Gastroesophageal sphincter (tissue), 4 donors: ENCODE results near the gene PAGR1. TPM values are rescaled to one million over a fixed set of nuclear protein-coding genes. Genes with fewer than 3 reads are reported as not detected.
"Not testable (repeated sequence)": the region's sequence is repeated elsewhere in the genome, so short reads cannot be mapped to it uniquely, and the experiment has no call there.

ENCODE experiments used
- ATAC-seq: fragments of 150-250 bp; one replicate; pipeline ENCODE4 v1.9.1; 2016; ENCODE audit warnings: mild to moderate bottlenecking, moderate library complexity
- H3K27ac ChIP-seq, 4 donors: fragments of 200-600 bp; sonication (generic) in 3 of 4; 1 replicate in 3 of 4; 2 replicates in 1 of 4; pipeline ENCODE4 v1.5.1; 2016 to 2019
- H3K27me3 ChIP-seq: fragments of 200-600 bp; sonication (generic); one replicate; pipeline ENCODE4 v1.5.1; 2019
- H3K36me3 ChIP-seq, 2 donors: fragments of 200-600 bp; sonication (generic); one replicate each; pipeline ENCODE4 v1.5.1; 2019; ENCODE audit warnings: control low read depth in 1 of 2
- H3K4me1 ChIP-seq, 3 donors: fragments of 200-600 bp; sonication (generic); 1 replicate in 2 of 3; 2 replicates in 1 of 3; pipeline ENCODE4 v1.5.1; 2016 to 2019; ENCODE audit warnings: control low read depth in 2 of 3
- H3K4me3 ChIP-seq, 2 donors: fragments of 200-600 bp; sonication (generic); one replicate each; pipeline ENCODE4 v1.5.1; 2019; ENCODE audit warnings: mild to moderate bottlenecking in 1 of 2, moderate library complexity in 1 of 2
- H3K9me3 ChIP-seq, 3 donors: fragments of 200-600 bp; sonication (generic); one replicate each; pipeline ENCODE4 v1.5.1; 2017 to 2019; ENCODE audit warnings: control low read depth in 2 of 3
- EP300 ChIP-seq: sonication (generic); formaldehyde crosslinking; IDR thresholded peaks from one replicate; pipeline ENCODE4 v1.6.1; 2017; ENCODE audit warnings: antibody characterized with exemption, mild to moderate bottlenecking
- POLR2A ChIP-seq, 2 donors: fragments of 450-650 bp; IDR thresholded peaks; one replicate each; pipeline ENCODE4 v1.6.1; 2017; ENCODE audit warnings: antibody characterized with exemption in 2 of 2, mild to moderate bottlenecking in 2 of 2, moderate library complexity in 1 of 2
- POLR2AphosphoS5 ChIP-seq: sonication (generic); formaldehyde crosslinking; IDR thresholded peaks from one replicate; pipeline ENCODE4 v1.6.1; 2017; ENCODE audit warnings: antibody characterized with exemption
- WGBS, 2 donors: methylation state at CpG; one replicate each; pipeline ENCODE4 v1.1.5; 2018; ENCODE audit warnings: low coverage in 1 of 2; 5-methylcytosine and 5-hydroxymethylcytosine counted together
- total RNA-seq, 4 donors: library from RNA; depleted of rRNA; stranded (reverse); fragments of >200 nt; gene quantifications; one replicate each; pipeline ENCODE4 v1.1.0, GENCODE V29; 2016
- TF ChIP-seq, protein P1 (sequence below), 4 experiments: fragments of 200-600 bp in 2 of 4; fragments of 450-650 bp in 2 of 4; sonication (generic) in 1 of 4; IDR thresholded peaks; one replicate each; pipeline ENCODE4 v1.5.1; 2017 to 2019; ENCODE audit warnings: antibody characterized with exemption in 4 of 4, mild to moderate bottlenecking in 2 of 4, moderate library complexity in 2 of 4

The PAGR1 gene
- total RNA-seq, 4 donors from 2014 or later, result 19.3 to 29.6 (median 20.2) TPM

DNA sequence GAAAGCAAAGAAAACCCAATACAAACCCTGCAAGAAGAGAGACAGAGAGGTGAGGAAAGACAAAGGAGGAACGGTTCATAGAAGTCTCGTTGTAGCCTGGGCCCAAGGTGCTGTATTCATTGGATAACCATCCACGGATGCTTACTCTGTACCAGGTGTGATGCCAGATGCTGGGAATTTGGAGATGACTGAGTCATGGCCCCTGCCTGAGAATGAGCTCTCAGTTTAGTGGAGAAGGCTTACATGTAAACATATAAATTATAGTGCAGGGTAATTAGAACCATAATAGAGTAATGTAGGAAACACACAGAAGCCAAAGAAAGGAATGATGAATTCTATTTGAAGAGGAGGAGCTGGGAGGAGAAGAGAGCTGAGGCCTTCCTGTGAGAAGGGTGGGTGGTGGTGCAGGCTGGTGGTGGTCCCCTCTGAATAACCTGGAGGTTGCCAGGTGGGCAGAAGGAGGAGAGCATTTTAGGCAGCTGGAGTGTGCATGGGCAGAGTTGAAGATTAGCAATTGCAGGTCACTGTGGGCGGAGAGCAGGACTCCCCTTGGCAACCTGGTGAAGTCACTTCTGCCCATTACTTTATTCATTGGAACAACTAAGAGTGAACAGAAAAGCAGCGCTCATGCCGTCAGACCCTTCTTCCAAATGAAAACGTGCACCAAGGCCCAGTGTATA lies 45.6 kb upstream of the PAGR1 start:
- 66 to 70% methylated on average over 6 of the region's 7 CpGs for WGBS, 2 donors
- no peak for ATAC-seq

GRCh38 chr16:29772330-29772729 lies 43.6 kb upstream of the PAGR1 start:
- WGBS, 2 donors, result 40 to 88% methylated on average over 1 to 6 of the region's 7 CpGs
- H3K36me3 ChIP-seq, ATAC-seq, H3K4me3 ChIP-seq, H3K27ac ChIP-seq, H3K27me3 ChIP-seq, H3K4me1 ChIP-seq, H3K9me3 ChIP-seq: not testable (repeated sequence)

More for the DNA sequence above, 45.6 kb upstream of the PAGR1 start:
- Histone ChIP-seq H3K4me3 (no peak overlapping the region), H3K9me3 (no peaks in the 10 kb centered on the region), H3K27ac (no peak overlapping the region), H3K27me3 (no peaks in the 10 kb centered on the region), H3K36me3 (no peaks in the 10 kb centered on the region), H3K4me1 (no peaks in the 10 kb centered on the region)
- TF ChIP-seq EP300 (no peak), POLR2AphosphoS5 (no peak), POLR2A (IDR thresholded peaks at IDR 0.05) (no peak)
- TF ChIP-seq, protein P1, sequence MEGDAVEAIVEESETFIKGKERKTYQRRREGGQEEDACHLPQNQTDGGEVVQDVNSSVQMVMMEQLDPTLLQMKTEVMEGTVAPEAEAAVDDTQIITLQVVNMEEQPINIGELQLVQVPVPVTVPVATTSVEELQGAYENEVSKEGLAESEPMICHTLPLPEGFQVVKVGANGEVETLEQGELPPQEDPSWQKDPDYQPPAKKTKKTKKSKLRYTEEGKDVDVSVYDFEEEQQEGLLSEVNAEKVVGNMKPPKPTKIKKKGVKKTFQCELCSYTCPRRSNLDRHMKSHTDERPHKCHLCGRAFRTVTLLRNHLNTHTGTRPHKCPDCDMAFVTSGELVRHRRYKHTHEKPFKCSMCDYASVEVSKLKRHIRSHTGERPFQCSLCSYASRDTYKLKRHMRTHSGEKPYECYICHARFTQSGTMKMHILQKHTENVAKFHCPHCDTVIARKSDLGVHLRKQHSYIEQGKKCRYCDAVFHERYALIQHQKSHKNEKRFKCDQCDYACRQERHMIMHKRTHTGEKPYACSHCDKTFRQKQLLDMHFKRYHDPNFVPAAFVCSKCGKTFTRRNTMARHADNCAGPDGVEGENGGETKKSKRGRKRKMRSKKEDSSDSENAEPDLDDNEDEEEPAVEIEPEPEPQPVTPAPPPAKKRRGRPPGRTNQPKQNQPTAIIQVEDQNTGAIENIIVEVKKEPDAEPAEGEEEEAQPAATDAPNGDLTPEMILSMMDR (IDR thresholded peaks at IDR 0.05), result no peak

DNA sequence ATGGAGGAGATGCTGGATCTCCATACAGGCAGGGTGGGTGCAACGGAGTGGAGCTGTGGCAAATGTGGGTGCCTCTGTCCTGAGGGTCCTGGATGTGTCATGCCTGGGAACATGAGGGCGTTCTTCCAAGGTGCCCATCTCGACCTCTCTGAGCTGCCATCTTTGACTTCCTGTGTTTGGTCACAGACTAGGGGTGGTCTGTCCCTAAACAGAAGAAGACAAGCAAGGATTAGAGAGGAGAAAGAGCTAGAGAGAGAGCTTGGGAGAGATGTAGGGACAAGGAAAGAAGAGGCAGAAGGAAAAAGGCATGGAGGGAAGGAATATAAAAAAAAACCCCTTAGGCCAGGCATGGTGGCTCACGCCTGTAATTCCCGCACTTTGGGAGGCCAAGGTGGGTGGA lies 41.2 kb upstream of the PAGR1 start:
- no peaks in the 10 kb centered on the region for H3K36me3 ChIP-seq
- H3K4me1 ChIP-seq, result no peaks in the 10 kb centered on the region
- no peak overlapping the region for H3K27ac ChIP-seq
- no peak for ATAC-seq
- WGBS, 2 donors, result 80% methylated on average over 5 of the region's 5 CpGs; no CpG with 5 or more reads in 1 of the 2 donors
- no peaks in the 10 kb centered on the region for H3K9me3 ChIP-seq
- H3K27me3 ChIP-seq, result peaks cover 16% of the 10 kb centered on the region
- no peak overlapping the region for H3K4me3 ChIP-seq
- no peak for TF ChIP-seq EP300
- no peak for TF ChIP-seq POLR2AphosphoS5

DNA sequence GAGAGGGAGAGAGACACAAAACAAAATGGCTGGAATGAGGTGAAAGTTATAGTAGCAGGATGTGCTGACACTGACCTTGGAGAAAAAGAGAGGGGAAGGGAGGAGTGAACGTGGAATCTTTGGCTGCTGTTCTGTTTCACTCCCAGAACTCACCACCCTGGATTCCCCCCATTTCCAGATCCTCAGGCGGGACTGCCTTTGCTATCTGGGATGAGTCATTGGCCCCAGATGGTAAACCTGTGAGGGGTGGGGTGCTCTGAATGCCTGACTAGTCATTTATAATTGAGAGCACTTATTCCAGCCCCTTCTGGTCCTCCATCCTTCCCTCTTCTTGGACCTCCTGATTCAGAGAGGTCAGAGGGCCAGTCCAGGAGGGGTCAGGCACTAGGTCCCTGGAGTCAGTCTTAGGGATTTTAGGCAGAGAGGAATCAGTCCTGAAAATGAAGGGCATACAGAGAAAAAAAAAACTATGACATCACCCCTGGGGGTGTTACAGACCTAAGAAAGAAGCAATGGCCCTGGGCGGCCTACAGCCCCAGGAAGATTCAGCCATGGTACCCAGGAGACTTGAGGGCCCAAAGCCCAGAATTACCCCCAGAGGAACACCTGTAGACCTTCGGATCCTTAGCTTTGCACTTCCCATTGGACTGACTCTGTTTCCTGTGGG lies 40.1 kb upstream of the PAGR1 start:
- WGBS, 2 donors, result 48 to 54% methylated on average over 2 to 4 of the region's 4 CpGs
- Histone ChIP-seq H3K27me3 (peaks cover 28% of the 10 kb centered on the region), H3K9me3 (no peaks in the 10 kb centered on the region), H3K36me3 (no peaks in the 10 kb centered on the region), H3K4me3 (no peak overlapping the region), H3K27ac (no peak overlapping the region), H3K4me1 (no peaks in the 10 kb centered on the region)
- ATAC-seq, result no peak
- no peak for TF ChIP-seq POLR2A (IDR thresholded peaks at IDR 0.05)

- H3K27me3 ChIP-seq, result peaks cover 30% of the 10 kb centered on the region
- H3K9me3 ChIP-seq, result no peaks in the 10 kb centered on the region
- H3K4me3 ChIP-seq, result no peak within 1 kb of the TSS
- ATAC-seq, result no peak
- TF ChIP-seq, protein P1 (IDR thresholded peaks at IDR 0.05), result no peak
- TF ChIP-seq POLR2A (IDR thresholded peaks at IDR 0.05), result no peak
- no peak for TF ChIP-seq POLR2AphosphoS5
- TF ChIP-seq EP300, result no peak
- no peaks in the 10 kb centered on the region for H3K36me3 ChIP-seq
- no peaks in the 10 kb centered on the region for H3K4me1 ChIP-seq
- WGBS, 2 donors, result 74 to 83% methylated on average over 3 to 9 of the region's 10 CpGs
- H3K27ac ChIP-seq, result no peak within 1 kb of the TSS
Measured at GRCh38 chr16:29777576-29778350, 38.2 kb upstream of the PAGR1 start, which contains the start of gene ZG16. TSS of gene ZG16 (plus strand) at chr16:29778256. CDS start at chr16:29779267, 1,011 bp downstream.

DNA sequence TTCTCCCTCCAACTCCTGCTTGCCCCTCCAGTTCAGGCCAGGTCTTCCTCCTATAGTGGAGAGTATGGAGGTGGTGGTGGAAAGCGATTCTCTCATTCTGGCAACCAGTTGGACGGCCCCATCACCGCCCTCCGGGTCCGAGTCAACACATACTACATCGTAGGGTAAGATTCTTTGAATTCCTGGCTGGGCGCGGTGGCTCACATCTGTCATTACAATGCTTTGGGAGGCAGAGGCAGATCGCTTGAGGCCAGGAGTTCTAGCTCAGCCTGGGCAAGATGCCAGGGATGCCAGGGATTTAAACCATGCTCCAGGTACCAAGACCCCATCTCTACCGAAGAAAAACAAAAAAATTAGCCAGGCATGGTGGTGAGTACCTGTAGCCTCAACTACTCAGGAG lies 36.5 kb upstream of the PAGR1 start:
- Histone ChIP-seq H3K4me1 (no peaks in the 10 kb centered on the region), H3K36me3 (no peaks in the 10 kb centered on the region), H3K27ac (no peak overlapping the region), H3K9me3 (no peaks in the 10 kb centered on the region), H3K4me3 (no peak overlapping the region), H3K27me3 (peaks cover 30% of the 10 kb centered on the region)
- WGBS, 2 donors, result 83% methylated on average over 1 of the region's 10 CpGs; no CpG with 5 or more reads in 1 of the 2 donors
- no peak for ATAC-seq
- no peak for TF ChIP-seq EP300
- TF ChIP-seq POLR2A (IDR thresholded peaks at IDR 0.05), result no peak
- TF ChIP-seq, protein P1 (IDR thresholded peaks at IDR 0.05), result no peak
- no peak for TF ChIP-seq POLR2AphosphoS5

GRCh38 chr16:29783094-29783953 lies 32.6 kb upstream of the PAGR1 start:
- WGBS, 2 donors, result 58 to 85% methylated on average over 10 to 13 of the region's 13 CpGs
- peaks cover 27% of the 10 kb centered on the region for H3K27me3 ChIP-seq
- not testable (repeated sequence) for H3K27ac ChIP-seq, H3K9me3 ChIP-seq, H3K36me3 ChIP-seq, ATAC-seq, H3K4me3 ChIP-seq, H3K4me1 ChIP-seq
